NCI-H748 treated with DMSO at 0.1 percent for 48 hours (cell line): Measurements from ENCODE around the gene SMAP1.

Source experiments
- DNase-seq: peaks from one replicate; lab custom pipeline; 2025; lab: John Stamatoyannopoulos, UW

Gene SMAP1

DNA sequence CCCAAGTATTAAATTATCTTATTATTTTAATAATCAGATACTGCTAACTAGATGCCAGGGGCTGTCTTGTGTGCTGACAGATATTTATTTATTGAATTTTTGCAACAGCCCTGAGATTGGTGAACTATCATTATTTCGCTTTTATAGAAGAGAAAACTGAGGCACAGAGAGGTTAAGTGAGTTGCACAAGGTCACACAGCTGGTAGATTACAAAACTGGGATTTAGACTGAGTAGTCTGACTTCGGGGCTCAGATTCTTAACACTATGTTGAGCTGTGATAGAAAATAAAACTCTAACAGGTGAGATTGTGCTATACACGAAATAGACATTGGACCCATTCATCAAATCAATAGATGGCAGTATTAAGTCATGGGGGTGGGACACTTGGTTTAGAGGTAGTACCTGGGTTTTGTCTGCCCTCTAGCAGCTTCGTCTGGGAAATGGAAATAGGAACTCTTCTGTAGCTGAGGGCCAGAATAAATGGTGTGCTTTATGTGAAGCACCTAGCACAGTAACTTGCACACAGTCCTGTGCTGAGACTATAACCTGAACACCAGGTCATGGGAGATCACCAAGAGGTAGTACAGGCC, 175.7 kb downstream of the SMAP1 start:
- no peak for DNase-seq

DNA sequence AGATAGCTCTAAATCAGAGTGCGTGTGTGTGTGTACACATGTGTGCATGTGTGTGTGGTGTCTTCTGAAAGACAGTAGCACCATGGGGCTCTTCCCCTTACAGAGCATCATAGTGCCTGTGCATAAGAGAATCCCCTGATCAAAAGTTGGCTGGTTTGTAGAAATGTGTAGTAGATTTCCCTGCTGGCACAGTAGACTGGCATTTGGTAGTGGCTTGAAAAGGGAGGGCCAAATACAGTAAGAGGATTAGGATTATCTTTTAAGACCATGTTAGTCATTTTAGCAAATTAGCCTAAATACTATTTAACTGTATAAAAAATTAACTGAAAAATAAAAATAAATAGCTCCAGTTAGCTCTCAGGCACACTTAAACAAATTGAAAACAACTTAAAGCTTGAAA, 176.6 kb downstream of the SMAP1 start:
- DNase-seq = no peak

DNA sequence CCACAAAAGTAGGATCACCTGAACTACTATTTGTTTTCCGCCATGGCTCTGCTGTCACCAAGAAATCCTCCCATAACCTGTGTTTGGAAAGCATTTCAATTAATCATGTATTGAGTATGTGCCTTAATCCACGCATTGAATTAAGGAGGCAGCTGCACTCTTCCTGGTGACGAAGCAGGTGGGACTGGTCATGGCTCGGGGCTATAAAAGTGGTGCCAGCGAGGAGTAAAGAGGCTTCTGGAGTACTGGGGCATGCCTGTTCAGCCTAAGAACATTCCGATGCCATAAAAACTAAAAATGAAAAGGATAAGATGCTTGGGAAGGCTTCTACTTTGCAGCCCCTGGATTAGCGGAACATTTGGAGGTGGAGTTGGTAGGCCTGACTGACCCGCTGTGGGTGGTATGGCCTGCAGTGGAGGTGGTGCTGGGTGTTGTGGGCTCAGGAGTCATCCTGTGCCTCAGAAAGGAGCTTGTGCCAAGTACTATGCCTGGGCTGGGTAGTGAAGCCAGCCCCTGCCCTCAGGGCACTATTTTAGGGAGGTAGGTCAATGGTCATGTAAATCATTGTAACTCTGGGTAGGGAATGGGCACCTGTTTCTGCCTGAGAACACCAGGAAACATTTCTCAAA, 178.6 kb downstream of the SMAP1 start:
- peak; percentile 12 for DNase-seq

DNA sequence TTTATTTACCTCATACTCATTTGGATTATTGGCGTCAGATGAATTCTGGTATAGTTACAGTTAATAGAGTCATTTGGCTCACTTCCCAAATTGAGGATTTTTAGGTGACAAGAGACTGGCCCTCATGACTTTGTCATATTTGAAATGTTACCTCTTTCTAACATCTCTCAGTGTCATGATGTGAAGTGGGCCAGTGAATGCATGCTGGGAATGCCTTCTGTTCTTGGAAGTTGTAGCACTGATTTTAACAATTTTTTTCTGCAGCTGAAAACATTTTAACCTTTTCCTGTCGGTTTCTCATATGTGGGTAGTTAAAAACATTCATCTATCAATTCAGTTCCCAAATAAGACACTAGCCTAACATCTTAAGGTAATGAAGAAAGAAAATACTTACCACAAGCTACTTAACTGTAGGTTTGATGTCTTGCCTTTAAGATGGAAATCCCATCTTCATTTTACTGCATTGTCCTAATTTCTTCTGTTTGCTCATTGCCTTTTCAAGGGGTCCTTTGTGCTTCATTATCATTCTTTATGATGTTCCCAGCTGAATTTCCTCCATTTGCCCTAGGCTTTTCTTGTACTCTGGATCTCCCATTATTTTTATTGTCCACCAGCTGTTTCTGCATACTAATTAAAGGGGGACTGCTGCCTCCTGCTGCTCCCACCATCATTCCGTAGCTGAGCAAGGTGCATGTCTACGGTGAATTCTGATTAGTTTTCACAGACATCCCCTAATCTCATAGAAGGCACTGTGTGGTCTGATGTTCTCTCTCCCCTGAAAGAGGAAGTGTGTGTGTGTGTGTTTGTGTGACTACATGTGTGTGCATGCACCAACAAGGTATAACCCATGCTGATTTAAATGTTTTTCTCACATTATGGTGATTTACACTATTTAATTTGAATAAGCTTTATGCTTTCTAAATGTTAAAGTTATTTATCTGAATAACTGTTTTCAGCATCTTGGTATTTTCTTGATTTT, 179.7 kb downstream of the SMAP1 start:
- DNase-seq = no peak

DNA sequence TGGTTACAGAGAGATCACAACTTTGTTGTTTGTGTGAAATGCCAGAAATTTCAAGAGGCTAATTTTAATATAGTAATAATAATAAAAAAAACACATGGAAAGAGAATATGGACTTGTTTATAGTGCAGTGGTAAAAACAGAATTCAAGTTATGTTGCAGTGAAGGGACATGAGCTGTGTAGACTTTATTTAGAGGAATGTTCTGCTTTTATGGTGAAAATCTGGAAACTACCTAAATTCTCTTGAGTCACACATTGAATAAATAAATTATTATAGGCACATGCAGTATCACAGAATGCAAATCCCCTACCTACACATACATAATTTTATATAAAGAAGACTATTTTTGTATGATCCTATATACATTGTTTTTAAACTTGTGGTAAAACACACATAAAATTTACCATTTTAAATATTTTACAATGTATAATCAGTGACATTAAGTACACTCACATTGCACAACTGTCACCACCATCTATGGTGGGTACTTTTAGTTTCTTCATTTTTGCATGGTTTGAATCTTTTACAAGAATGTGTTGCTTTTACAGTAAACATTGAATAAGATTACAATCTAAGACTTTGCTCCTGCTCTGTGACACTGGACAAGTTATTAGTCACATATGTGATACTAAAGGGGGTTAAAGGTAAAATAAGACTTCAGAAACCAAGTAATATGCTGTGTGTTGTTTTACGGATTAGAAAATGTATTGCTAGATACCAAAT, 181.8 kb downstream of the SMAP1 start:
- no peak for DNase-seq

DNA sequence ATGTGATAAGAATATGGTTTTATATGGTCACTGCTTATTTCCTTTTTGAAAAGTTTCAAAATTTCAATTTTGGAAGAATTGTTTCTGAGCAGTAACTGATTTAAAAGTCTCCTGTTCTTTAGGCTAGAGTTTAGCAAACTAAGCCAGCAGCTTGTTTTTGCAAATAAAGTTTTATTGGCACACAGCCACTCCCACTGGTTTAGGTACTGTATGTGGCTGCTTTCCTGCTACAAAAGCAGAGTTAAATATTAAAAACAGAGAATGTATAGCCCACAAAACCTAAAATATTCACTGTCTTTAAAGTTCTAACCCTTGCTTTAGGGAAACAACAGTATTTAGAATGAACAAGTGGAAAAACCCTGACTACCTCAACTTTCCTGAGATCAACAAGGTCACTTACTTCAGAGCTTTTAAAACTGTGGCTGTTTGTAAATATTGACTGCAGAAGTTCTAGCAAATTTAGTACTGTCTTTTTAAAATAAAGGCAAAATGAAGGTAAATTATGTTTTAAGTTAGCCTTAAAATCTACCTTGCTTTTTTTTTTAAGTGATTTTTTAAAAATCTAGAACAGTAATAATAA, 185.1 kb downstream of the SMAP1 start:
- DNase-seq = no peak

DNA sequence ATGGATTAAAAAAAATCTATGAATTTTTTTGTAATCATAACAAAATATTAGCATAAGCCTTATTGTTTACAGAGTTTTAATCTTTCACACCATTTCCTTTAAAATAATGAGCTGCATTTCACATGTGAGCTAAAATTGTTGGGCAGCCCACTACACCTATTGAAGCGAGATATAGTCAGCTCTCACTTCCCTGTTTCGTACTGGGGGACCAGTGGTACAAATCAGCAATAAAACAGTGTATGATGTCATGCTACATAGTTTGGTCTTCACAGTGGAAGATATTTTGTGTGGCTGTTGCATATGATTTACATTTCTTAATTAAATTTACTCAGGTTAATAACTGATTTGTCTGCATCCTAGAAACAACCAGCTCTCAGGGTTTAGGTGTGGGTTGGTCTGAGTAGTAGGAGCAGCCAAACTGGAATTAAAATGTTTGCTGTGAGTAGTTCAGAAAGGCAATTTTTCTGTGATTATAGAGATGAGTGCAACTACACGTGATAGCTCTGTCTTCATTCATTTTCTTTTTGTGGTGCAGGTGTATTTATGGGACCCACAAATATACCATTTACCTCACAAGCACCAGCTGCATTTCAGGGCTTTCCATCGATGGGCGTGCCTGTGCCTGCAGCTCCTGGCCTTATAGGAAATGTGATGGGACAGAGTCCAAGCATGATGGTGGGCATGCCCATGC, 189.8 kb downstream of the SMAP1 start:
- no peak for DNase-seq

DNA sequence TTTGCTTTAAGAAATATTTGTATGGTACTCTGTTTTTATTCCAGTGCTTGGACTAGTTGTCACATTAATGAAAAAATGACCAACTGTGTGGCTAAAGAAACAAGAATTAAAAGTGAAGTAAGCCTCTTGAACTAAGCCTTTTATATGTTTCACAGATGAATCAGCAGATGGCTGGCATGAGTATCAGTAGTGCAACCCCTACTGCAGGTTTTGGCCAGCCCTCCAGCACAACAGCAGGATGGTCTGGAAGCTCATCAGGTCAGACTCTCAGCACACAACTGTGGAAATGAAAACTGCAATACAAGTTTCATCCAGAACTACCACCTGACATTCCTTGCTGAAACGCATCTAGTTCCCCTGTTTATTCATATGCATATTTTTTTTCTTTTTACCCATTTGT, 192.4 kb downstream of the SMAP1 start:
- DNase-seq = no peak

DNA sequence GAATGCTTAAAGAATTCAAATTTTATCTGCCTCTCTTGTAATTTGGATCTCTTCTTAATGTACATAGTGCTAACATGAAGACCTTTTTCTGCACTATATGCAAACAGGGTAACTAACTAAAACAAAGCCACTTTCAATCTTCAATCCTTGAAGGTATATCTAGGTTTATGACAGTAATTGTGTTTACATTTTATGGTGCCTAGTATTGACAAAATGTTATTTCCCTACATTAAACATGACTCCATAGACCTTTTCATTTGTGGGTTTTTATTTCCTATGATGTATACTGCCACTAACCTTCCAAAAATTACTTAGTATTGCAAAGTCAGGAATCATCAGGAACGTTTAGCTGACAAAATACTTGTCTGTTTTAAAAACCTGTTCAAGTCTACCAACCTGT, 193.2 kb downstream of the SMAP1 start:
- DNase-seq = no peak

DNA sequence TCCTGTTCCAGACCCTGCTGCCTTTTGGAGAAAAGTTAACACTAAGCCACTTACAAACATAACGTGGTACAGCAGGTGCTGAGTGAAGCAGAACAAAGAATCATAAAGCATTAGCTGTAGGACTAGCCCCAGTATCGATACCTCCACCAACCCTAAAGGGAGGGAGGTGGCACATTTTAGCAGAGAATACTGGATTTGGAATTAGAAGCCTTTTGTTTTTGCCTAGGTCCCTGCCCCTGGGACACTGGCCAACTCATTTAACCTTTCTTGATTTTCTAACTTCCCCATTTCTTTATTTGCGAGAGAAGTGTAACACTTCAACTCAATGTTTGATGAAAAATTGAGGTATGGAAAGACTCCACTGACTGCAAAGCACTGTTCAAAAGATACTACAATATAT, 195.7 kb downstream of the SMAP1 start:
- no peak for DNase-seq

DNA sequence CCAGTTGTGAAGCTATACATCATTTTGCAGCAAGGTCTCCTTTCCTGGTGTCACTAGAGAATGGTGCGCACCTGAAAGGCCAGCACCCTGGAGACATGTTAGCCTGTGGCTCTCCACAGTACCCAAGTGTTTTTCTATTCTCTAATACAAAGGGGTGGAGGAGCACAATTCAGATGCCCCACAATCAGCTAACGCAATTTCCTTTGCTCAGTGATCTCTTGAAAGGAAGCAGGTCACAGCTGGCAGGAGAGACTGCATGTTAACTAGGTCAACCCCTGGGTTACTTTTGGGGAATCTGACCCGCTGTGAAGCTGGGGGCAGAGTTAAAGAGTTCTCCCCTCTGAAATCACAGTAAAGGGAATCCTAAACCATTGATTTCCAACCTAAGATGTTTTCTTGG, 196.7 kb downstream of the SMAP1 start:
- DNase-seq = no peak

DNA sequence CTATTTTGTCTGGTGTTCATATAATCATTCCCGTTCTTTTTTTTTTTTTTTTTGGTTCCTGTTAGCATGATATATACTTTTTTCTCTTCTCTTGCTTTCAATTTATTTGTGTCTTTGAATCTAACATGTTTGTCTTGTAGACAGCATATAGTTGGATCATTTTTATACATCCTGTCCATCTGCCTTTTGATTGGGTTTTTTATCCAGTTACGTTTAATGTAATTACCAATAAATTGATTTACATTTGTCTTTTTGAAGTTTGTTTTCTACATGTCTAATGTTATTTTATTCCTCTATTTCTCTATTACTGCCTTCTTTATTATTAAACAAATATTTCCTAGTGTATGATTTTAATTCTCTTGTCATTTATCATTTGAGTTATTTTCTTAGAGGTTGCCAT, 204.8 kb downstream of the SMAP1 start:
- DNase-seq = no peak

DNA sequence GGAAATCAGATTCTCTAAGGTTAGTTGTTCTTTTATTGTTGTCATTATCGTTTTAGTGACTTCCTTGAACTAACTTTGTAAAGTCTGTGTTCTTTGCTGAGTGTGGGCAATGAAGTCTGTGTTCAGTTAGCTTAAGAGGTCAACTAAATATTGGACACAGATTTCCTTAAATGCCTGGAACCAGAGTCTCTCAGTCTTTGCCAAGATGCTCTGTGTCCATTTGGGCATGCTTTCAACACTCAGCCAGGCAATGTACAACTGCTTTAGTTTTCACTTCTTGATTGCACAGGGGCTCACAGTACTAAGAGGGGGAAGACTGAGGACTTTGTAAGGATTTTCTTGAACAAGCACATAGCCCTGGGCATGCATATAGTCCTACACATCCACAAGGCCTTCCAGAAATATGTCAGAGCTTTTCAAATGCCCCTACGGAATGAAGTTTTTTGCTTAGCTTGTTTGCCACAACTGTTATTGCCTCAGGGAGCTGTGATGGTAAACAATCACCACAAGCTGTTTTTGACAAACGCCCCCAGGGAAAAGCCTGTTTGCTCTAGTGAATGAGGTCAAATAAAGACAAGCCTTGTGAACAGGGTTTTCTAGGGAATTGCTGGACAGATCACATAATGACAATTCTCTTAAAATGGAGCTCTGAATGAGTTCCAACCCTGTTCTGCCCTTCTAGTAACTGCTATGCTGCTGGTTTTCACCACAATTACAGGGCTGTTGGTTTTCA, 206.7 kb downstream of the SMAP1 start:
- DNase-seq = no peak

DNA sequence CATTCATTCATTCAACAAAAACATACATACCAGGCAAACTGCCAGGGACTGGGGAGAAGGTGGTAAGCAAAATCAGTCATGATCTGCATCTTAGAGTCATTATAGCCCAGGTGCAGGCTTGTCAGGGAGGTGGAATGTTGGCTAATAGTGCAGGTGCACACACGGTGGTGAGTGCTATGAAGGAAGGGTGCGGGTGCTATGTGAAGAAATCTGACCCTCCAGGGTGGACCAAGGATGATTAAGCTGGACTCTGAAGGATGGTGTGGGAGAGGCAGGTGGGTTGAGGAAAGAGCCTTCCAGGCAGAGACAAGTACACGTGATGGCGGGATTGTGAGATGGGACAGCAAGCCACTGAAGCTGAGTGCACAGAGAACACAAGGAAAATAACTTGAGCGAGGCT, 211.8 kb downstream of the SMAP1 start:
- DNase-seq = no peak

DNA sequence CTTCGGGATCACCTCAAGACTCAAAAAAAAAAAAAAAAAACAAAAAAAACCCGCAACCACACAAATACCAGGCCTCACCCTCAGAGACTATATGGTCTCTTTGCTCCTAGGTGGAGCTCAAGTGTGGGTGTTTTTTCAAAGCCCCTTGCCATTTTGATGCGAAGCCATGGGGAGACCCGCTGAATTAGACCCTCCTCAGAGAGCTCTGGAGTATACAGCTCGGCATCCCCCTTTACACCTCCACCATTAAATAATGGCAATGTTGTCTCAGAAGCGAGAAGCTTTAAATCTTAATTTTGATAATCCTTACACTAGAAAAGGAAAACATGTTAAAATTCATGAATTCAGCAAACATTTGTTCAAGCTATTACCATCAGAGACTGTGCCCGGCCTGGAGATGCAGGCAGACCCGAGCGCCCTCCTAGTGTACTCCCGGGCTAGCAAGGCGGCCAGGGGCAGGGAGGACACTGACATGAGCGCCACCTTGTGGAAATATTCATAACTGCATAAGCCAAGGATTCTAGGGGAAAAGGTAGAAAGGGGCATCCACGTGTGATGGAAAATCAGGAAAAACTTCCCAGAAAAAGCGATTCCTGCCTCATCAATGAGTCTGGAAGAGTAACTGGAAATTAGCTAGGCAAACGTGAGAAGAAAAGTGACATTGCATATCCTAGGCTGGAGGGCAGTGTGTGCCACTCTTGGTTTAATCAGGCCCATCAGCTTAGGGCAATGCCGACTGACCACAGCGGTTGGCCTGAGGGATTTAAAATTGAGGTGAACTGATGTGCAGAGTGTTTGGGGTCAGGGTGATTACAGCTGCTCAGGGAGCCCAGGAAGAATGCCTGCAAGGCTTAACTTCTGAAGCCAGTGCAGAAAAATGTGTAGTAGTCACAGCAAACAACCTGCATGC, 216.6 kb downstream of the SMAP1 start:
- peak; percentile 8 for DNase-seq

DNA sequence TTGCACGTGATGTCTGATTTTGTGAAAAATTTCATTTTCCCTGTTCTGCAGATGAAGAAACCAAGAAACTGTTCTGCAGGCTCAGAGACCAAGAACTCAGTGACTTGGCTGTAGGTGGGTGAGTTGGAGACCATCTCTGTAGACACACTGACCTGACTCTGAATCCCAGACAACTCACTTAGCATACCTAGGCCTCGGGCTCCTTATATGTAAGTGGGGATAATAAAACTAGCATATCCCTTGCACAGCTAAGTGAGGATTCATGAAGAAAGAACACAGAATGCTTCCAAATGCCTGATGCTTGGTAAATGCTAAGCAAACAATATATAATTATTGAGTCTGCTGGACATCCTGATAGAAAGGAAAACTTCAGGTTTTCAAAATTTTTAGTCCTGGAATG, 218.4 kb downstream of the SMAP1 start:
- no peak for DNase-seq

DNA sequence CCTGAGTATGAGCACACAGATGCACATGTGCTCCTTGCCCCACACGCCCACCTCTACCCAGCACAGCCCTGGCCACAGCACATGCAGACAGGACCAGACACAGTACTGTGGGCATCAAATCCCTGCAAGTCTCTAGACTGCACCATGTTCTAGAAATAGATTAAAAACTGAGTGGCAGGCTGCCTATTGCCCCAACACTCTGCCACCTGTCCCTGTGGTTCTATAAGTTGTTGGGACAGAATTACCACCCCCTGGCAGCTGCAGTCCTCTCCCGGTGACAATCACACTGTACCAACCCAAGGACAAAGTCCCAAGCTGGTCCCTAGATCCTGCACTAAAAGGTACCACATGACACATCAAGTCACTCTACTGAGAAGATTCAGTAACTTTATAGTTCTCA, 219.0 kb downstream of the SMAP1 start:
- DNase-seq = no peak

DNA sequence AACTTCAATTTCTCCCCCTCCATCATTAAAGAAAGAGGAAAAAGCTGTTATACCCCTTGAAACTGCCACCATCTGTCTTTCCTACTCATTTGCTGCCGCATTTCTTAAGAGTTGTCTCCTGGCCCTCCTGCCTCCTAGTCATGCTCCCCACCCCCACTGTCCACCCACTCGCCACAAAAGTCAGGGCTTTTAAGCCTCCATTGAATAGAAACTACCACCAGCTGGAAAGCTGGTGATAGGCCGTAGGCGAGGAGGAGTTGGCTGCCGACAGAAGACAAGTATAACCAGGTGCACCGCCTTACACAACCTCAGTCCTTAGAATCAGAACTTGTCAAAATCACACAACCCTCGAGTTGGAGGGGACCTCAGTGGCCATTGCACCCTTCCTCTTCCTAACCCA, 221.6 kb downstream of the SMAP1 start:
- DNase-seq = no peak

DNA sequence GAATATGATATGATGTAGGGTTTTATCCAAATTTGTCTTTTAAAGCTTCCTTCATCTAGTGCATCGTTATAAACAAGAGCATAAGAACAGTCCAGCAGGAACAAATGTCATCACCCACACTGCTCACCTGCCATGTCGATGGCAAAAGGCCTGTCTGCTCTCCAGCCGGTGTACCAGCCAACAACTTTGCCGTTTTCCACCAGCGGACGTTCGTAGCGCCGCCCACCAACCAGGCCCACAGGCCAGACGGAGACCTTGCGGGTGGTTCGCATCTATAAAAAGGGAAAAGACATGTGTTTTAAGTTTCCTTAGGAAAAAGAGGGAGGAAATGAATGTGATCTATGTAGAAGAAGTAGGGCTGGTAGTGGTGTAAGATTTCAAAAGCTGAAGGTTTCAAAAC, 226.3 kb downstream of the SMAP1 start:
- no peak for DNase-seq

DNA sequence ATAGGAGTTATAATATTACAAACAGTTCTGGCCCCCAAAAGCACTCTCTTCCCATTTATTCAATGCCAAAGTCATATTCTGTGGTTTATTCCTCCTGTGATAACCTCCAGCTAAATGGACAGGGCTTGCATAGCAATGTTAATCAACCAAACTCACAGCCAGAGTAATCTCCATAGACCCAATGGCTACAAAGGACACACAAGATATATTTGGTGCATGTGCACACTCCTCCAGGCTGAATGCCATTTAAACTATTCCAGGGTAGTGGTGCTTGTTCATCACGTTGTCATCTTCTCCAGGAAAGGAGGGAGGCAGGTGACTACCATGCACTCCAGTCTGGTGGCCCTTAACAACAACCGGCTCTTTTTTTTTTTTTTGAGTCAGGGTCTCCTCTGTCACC, 232.4 kb downstream of the SMAP1 start:
- DNase-seq = no peak
